Fibroblast of skin of right quadriceps (primary cell): ENCODE data around the gene PPFIA2.

ENCODE experiments used
- DNase-seq: peaks from one replicate; pipeline ENCODE4 v3.0.0-alpha.2; 2013

The PPFIA2 gene

DNA sequence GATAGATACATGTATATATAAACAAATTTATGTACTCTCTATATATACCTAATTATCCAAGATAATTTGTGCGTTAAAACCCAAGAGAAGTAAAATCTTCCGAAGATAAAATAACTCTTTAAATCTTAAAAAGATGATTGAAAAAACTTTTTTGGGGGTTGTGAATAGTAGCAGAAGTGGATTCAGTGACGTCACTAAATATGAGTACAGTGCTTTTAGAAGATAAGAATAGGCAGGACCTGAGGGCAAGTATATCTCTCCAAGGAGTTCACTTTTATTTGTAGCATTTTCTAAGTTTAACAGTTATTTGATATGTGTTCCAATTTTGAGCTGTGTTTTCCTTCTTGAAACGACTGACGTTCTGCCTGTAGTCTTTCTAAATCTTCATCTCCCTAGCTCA, 319.8 kb downstream of the PPFIA2 start:
- no peak for DNase-seq

DNA sequence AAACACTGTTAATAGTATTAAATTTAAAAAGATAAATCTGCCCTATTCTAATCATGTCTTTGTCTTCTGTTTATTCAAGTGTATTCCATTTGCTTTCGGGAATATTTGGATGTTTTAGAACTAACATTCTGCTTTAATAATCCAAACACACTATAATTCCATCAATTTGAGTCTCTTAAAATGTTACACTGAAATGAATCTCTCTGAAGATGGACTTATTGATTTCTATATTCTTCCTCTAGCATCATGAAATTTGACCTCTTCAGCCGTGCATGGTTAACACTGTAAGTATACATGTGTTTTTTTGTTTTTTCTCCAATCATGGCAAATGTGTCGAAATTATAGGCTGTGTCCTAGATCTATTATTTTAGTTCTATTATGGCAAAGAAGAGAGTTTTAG, 342.1 kb downstream of the PPFIA2 start:
- DNase-seq = no peak

DNA sequence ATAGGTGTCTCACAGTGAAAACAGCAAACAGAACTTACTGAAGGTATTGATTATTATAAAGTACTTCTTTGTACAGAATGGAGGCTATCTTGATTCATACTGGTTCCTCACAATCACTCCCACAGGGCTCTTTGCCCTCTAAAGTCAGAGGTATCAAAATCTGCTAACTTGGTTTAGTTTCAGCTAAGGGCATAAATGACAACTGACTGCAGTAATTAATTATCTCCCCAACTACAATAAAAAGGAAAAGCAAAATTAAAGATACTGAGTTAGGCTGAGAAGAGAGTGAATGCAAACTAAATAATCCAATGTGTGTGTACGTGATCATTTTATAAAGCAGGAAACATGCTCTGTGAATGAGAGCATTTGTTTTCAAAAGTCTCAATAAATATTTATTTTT, 342.6 kb downstream of the PPFIA2 start:
- no peak for DNase-seq

DNA sequence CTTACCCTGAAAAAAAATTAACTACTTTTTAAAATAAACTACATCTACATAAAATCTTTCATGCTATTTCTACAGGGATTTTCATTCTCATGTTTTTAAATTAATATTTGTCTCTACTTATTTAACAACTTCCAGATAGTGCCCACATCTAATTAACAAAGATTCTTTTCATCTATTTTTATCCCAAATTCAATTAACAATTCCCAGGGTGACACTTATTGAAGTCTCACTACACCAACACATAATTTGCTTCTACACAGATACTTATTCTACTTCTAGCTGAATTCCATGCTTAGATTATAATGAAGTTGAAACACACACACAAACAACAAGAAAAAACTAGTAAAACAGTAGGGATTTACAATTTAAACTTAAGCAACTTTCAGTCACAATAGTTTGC, 344.7 kb downstream of the PPFIA2 start:
- no peak for DNase-seq

DNA sequence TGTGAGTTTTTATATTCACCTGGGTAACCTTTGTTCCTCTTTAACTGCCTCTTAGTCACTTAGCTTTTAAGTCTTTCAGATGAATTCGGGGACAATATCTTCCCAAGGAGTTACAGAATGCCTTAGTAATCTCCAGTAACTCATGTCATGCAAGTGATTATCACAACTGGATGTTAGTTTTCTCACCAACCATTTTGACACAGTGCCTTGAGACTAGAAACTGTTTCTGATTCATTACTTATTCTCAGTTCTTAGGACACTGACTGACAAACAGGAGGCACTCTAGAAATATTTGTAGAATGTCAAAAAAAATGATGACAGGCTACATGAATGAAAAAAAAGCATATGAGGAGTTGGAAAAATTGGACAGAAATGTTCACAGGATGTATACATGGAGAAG, 346.2 kb downstream of the PPFIA2 start:
- no peak for DNase-seq

DNA sequence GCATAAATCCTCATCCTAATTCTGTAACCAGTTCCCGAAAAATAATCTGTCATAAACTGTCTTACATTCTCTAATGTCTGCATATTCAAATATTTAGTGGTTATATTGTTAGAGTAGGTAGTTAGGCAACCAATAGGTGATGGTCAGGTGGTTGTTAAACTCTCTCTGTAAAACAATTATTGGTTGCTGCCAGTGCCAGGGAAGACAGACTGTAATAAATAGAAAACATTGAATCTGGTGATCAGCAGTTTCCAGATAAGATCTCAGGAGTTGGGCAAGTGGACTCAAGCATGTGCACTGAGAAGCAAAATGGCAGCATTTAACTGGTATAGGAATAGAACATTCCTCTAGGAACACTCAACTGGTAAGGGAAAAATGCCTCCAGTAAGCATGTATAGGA, 355.8 kb downstream of the PPFIA2 start:
- no peak for DNase-seq

DNA sequence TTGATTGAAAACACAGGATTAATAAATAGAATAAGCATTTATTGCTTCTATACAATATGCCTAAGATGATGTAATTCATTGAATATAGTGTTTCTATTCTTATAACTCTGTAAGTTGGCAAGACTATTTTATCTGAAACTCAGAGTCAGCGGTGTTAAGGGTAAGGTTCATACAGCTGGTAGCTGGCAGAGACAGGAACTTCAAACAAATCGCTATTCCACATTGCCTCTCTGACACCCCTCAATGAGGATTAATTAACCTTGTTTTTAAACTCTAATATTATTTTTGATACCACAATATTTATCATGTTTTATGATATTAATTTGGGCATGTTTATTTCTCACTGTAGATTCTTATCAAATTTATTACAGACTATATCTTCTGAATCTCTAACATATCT, 357.9 kb downstream of the PPFIA2 start:
- DNase-seq = no peak

DNA sequence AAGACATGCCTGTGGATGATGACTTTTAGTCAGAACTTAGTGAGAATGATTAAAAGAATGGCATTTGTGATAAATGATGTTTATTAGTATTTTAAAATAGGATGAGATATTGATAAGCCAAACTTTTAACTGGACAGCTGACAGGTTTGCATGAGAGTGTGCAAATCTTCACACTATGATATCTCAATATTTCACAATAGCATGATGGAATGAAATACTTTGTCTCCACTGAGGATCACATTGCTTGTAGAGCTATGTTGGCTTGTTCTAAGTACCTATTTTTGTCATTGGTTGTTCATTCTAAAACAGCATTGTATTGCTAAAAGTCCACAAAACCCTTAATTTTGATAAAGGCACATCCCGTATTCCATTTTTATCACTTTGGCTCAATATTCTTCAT, 359.1 kb downstream of the PPFIA2 start:
- DNase-seq = no peak

DNA sequence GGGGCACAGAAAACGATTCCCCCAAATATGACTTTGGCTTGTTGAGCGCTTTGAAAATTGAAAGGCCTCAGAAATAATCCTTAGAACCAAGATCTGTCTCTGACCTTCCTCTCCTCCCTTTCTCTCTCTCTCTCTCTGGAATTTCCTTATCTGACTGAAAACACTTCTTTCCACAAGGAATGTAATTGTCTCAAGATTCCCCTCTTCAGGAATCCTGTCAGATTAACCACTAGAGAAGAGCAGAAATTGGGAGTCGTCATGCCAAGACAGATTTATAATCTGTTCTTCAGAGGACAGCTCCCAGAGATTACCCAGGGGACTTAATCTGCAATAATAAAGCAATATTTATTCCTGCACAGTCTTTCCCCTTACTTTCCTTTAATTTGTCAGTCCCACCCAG, 363.7 kb downstream of the PPFIA2 start:
- no peak for DNase-seq

DNA sequence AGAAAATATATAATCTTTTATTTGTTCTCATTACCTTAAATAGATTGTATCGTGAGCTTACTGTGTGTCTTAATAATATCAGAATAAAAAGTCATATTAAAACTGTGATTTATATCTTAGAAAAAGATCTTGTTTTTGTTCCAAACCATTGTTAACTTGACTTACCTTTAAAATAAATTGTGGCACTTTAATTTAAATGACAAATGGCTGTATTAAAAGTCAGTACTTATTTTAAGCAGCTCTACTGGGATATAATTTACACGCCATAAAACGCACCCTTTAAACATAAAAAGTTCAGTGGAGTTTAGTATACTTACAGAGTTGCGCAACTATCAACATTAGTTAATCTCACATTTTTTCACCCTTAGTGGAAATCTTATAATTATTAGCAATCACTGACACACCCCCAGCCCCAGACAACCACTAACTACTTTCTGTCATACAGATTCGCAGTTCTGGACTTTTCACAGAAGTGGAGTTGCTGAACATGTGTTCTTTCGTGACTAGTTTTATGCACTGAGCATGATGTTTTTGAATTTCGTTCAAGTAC, 369.5 kb downstream of the PPFIA2 start:
- no peak for DNase-seq

DNA sequence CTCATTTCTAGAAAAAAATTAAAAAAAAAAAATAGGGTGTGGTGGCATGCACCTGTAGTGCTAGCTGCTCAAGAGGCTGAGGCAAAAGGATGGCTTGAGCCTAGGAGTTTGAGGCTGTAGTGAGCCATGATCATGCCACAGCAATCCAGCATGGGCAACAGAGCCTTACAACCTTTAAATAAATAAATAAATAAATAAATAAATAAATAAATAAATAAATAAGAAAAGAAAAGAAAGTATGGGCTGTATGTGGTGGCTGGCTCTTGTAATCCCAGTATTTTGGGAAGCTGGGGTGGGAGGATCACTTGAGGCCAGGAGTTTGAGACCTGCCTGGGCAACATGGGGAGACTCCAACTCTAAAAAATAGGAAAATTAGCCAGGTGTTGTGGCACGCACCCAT, 373.0 kb downstream of the PPFIA2 start:
- DNase-seq = no peak

DNA sequence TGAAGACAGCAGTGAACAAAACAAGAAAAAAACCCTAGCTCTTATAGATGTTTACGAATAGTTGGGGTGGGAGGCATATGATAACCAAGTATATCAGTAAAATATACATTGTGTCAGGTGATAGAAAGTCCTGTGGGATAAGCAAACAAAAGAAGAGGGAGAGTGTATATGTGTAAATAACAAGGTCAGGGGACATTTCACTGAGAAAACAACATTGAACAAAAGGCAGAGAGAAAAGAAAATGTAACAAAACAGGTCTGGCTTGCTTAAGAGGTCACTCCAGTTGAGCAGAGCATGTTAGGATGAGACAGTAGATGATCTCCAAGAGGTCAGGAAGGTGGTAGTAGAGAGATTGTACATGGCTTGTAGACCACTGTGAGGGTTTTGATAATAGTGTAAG, 377.2 kb downstream of the PPFIA2 start:
- no peak for DNase-seq

DNA sequence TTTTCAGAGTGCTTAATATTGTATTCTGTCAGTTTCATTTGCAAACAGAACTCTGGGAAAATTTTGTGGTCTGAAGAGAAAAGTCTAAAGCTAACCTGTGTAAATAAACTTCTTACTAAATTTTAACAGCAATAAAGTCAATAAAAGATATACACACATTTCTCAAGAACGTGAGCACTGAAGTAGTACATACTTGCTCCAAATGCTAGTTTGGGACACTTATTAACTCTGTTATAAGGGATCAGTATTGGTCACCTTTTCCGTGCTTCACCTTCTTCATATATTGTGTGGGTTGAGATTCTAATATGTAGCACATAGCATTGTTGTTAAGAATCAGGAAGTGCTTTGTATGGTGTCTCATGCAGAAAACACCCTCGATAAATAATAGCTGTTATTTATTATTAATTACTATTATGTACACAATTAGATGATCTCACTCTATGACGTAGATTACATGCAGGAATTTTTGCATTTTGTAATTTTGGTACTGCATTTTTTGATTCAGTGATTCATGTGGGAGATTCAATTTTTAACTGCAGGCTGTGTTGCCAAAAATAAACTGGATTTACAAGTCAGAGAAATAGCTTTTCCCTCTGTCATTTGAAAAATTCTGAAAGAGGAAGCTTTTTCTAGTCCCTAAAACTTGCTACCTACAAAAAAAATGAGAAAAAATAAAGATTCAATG, 380.4 kb downstream of the PPFIA2 start:
- no peak for DNase-seq

DNA sequence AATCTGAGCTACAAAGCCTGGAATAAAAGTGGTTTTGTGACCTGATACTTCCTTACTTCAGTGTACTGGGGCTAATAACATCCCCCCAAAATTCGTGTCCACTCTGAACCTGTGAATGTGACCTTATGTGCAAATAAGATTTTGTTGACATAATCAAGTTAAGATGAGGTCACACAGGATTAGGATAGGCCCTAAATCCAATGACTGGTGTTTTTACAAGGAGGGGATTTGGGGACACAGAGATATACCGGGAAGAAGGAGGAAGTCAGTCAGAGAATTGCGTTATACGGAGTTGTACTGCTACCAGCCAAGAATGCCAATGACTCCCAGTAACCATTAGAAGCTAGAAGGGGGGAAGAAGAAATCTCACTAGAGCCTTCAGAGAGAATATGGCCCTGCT, 381.4 kb downstream of the PPFIA2 start:
- no peak for DNase-seq

DNA sequence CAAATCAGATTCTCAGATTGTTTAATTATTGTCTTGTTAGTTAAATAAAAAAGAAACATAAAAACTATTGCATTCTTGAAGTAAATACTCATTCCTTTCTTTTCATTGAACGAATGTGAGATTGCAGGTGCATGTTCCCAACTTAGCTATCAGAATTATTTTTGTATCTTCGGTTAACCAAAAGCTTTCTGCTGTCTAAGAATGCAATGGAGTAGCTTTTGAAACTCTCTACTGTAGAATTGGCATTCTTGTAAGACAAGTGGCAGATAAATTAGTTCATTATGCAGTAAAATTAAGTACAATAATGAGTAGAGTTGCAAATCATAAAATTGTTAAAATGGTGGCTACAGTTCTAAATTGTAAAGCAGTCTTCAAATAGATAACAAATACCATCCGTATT, 383.2 kb downstream of the PPFIA2 start:
- DNase-seq = no peak

DNA sequence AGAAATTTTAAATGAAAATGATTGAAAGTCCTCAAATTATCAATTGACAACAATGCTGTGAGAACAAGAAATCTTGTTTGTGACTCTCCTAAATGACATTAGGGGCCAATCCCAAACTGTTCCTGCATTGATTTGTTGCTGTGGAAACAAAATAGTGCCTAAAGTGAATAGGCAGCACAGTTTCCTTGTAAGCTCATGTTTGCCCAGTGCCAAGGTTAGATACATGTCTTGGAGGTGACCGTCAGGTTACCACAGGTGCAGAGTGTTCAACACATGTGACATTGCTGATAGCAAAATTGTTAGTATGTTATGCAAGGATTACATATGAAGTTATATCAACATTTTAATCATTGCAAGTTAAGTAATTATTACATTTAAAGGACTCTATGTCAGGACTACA, 388.7 kb downstream of the PPFIA2 start:
- DNase-seq = no peak

DNA sequence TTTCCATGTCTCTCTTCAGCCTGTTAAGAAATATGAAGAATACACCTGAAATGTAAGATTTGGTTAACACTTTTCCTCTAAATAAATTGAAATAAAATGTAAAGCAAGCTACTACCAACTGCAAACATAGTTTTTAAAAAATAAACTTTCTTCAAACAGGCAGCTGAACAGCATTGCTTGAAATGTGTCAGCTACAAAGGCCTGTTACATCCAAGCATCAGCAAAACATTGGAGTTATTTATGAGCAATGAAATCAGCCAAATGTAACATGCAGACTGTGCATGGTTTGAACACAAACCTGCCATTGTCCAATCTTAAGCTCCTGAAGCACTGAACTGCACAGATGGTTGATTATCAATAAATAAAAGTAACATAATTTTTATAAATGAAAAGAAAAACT, 390.0 kb downstream of the PPFIA2 start:
- DNase-seq = no peak

DNA sequence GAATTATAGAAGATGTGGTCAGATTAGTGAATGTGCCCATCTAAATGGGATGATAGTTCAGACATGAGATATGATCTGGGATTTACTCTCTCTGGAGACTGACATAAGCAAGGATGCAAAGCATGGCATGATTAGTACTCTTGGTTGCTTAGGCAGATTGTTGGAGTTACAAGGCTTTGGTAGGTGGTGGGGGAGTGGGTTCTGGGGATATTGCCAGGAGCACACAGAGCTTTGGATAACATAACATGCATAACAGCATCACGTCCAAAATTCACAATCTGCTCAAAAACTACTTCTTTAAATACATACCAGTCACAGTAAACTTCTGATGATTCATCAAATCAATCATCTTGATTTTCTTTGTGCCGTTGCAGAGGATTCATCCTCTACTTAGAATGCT, 393.9 kb downstream of the PPFIA2 start:
- DNase-seq = no peak

DNA sequence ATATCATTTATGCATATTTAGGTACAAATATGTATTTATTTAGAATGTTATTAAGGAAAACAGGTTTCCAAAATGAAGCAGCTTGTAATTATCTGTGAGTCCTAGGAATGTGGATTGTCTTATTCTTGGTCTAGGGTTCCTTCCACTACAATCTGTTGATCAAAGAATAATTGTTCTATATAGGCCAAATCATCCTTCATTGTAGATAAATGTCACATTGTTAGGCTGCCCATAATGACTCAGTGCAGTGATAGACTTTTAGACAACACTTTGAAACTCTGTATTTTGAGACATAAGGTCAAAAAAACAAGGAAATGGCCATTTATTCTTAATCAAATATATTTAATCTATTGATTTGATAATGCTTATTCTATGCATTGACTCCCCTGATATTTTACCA, 398.2 kb downstream of the PPFIA2 start:
- DNase-seq = no peak

DNA sequence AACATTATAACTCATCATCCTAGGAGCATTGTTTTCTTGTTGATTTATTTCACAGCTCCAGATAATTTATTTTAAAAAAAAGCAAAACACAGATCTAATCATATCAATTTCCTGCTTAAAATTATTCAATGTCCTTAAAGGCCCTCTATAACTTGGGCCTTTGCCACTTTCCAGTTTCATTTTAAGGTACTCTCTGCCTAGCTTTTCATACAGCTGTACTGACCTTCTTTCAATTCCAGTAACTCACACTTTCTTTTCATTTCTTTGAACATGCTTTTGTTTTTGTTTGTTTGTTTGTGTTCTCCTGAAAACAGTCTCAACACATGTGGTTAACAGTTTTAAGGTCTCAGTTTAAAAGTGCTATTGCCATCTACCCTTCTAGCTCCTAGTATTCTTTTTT, 399.4 kb downstream of the PPFIA2 start:
- DNase-seq = no peak

DNA sequence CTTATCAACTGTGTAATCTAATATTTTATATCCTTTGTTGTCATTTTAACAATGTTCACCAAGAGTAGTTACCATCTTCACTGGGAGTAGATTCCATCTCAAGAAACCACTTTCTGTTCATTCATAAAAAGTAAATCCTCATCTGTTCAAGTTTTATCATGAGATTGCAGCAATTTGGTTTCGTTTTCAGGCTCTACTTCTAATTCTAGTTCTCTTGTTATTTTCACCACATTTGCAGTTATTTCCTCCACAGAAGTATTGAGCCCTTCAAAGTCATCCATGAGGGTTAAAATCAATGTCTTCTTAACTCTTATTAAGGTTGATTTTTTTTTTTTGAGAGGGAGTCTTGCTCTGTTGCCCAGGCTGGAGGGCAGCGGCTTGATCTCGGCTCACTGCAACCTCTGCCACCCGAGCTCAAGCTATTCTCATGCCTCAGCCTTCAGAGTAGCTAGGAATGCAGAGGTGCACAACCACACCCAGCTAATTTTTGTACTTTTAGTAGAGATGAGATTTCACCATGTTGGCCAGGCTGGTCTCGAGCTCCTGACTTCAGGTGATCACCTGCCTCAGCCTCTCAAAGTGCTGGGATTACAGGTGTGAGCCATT, 404.7 kb downstream of the PPFIA2 start:
- no peak for DNase-seq

DNA sequence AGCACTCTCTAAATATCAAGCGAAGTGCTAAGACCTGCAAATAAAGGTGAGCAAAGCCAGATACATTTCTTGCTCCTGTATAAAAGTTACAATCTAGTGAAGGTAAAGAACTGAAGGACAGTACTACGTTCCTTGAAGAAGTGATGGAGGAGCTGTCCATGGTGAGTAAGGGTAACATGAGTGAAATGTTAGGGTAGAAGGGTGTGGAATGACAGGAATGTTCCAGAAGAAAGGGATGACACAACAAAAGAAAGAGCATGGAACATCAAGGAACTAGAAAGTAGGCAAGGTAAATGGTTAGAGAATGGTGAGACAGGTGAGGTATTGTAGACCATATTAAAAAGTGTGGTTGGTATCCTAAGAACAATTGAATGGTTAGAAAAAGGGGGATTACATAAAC, 408.8 kb downstream of the PPFIA2 start:
- no peak for DNase-seq

DNA sequence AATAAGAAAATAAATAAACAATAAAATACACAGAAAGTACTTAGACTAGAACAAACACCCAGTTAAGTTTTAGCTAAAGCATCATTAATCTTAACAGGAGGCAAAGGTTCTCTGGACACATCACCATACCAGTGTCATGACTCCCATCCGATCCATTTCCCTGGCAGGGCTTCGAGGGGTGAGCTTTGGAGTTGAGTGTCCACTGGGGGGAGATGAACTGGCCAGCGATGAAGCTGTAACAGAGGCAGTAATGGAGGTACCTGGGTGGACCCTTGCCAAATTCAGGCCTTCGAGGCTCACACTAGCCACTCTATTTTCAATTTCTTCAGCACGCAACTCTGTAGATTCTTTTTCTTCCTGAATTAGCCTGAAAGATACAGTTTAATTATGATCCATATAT, 411.7 kb downstream of the PPFIA2 start:
- no peak for DNase-seq

DNA sequence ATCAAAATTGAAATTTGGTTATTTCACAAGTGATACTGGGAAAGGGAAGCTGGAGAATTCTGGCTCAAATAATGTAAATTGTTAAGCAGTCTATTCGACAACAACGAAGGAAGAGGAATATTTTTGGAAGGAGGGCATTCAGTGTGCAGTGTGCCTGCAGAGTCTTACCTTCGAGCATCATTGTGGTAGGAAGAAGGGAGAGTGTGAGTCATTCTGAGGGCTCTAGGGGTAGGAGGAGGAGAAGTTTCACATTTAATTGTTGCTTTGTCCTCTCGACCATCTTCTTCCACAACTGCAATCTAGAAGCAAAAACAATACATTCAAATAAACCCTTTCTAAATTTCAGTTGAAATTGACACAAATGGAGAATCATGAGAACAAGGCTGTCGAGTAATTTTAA, 418.2 kb downstream of the PPFIA2 start:
- no peak for DNase-seq

DNA sequence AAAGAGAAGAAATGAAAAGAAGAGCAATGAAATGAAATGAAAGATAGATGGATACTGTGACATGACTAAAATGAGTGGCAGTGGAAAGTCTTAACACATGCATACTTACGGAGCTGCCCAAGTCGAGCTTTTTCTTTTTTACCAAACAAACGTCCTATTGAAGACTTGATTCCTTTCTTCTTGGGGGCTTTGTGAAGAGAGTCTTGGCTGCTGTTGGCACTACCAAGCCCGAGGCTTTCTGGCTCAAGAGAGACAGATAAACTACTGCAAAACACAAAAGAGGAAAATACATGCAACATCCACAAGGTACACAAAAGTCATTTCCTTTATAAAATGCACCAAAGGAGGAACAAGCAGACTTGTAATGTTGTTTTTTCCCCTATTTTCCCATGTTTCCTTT, 420.1 kb downstream of the PPFIA2 start:
- no peak for DNase-seq
